ENCODE measurements around the gene IZUMO4.
A peak's percentile ranks its signal among the peaks of the same experiment; 100 is the strongest.

Gene IZUMO4

GRCh38 chr19:2096034-2096479 lies 658 bp upstream of the IZUMO4 start, which contains the start of gene MOB3A:
TSS of gene MOB3A (minus strand) at chr19:2096326. CDS start at chr19:2078560, 17,766 bp downstream.
- peak within 1 kb of the TSS; percentile 89 for H3K9ac ChIP-seq (ENCODE audit: low read length)
- H3F3A ChIP-seq (ENCODE audit: insufficient read depth, low read length) = peaks cover 30% of the 10 kb centered on the region
- H3K4me1 ChIP-seq (ENCODE audit: low read length) = peaks cover 23% of the 10 kb centered on the region
- peak within 1 kb of the TSS; percentile 70 for H2AFZ ChIP-seq (ENCODE audit: low read length)
- 0 out of 2 replicates have a peak, but pooled peaks cover 4% of the 10 kb centered on the region for H3K36me3 ChIP-seq (replicated peaks; ENCODE audit: insufficient read depth, low read length)
- peak within 1 kb of the TSS; percentile 80 for H3K4me3 ChIP-seq (ENCODE audit: low read length)
- no peaks in the 10 kb centered on the region for H3K9me3 ChIP-seq (replicated peaks; ENCODE audit: insufficient read depth, low read length)
- no peaks in the 10 kb centered on the region for H4K20me1 ChIP-seq (ENCODE audit: insufficient read depth, low read length)
- peaks cover 61% of the 10 kb centered on the region for H3K79me2 ChIP-seq (ENCODE audit: low read length)
- peak within 1 kb of the TSS; percentile 86 for H3K4me2 ChIP-seq (ENCODE audit: low read depth, low read length)
- H3K27me3 ChIP-seq (replicated peaks; ENCODE audit: insufficient read depth, low read length) = no peaks in the 10 kb centered on the region
- no peaks in the 10 kb centered on the region for H3K9me2 ChIP-seq (replicated peaks; ENCODE audit: insufficient read depth, low read length)
- DNase-seq = peak; percentile 92
- peak within 1 kb of the TSS; percentile 92 for H3K27ac ChIP-seq (ENCODE audit: low read length)
- peak; percentile 50 for TF ChIP-seq CTCF (IDR thresholded peaks at IDR 0.05; ENCODE audit: low read length)
- no peak for TF ChIP-seq EZH2phosphoT487 (IDR thresholded peaks at IDR 0.05; ENCODE audit: low read length)

- Histone ChIP-seq H3K27me3 (replicated peaks; ENCODE audit: insufficient read depth, low read length) (no peaks in the 10 kb centered on the region), H3K9me2 (replicated peaks; ENCODE audit: insufficient read depth, low read length) (no peaks in the 10 kb centered on the region), H3K4me2 (ENCODE audit: low read depth, low read length) (peak overlapping the region; percentile 86), H3K36me3 (replicated peaks; ENCODE audit: insufficient read depth, low read length) (0 out of 2 replicates have a peak, but pooled peaks cover 11% of the 10 kb centered on the region), H3K9ac (ENCODE audit: low read length) (peak overlapping the region; percentile 63), H3K4me1 (ENCODE audit: low read length) (peaks cover 21% of the 10 kb centered on the region), H3K4me3 (ENCODE audit: low read length) (peak overlapping the region; percentile 65), H2AFZ (ENCODE audit: low read length) (peak overlapping the region; percentile 51), H3K9me3 (replicated peaks; ENCODE audit: insufficient read depth, low read length) (no peaks in the 10 kb centered on the region), H3K27ac (ENCODE audit: low read length) (peak overlapping the region; percentile 85), H4K20me1 (ENCODE audit: insufficient read depth, low read length) (no peaks in the 10 kb centered on the region), H3F3A (ENCODE audit: insufficient read depth, low read length) (peaks cover 29% of the 10 kb centered on the region), H3K79me2 (ENCODE audit: low read length) (peaks cover 62% of the 10 kb centered on the region)
- TF ChIP-seq EZH2phosphoT487 (IDR thresholded peaks at IDR 0.05; ENCODE audit: low read length) (no peak), CTCF (IDR thresholded peaks at IDR 0.05; ENCODE audit: low read length) (no peak), EZH2 (optimal IDR thresholded peaks at IDR 0.05; ENCODE audit: low read depth, low read length) (no peak)
- peak; percentile 84 for DNase-seq
Measured at GRCh38 chr19:2097203-2097885, 629 bp downstream of the IZUMO4 start.

- TF ChIP-seq CTCF (IDR thresholded peaks at IDR 0.05; ENCODE audit: low read length) = no peak
- H3K4me3 ChIP-seq (ENCODE audit: low read length) = peak overlapping the region; percentile 65
- peak overlapping the region; percentile 63; the same call in 1 of the 2 replicates for H3K9ac ChIP-seq (ENCODE audit: low read length)
- H3K27me3 ChIP-seq (replicated peaks; ENCODE audit: insufficient read depth, low read length) = no peaks in the 10 kb centered on the region
- H3K36me3 ChIP-seq (replicated peaks; ENCODE audit: insufficient read depth, low read length) = 0 out of 2 replicates have a peak, but pooled peaks cover 11% of the 10 kb centered on the region
- peaks cover 58% of the 10 kb centered on the region for H3K79me2 ChIP-seq (ENCODE audit: low read length)
- peaks cover 29% of the 10 kb centered on the region for H3F3A ChIP-seq (ENCODE audit: insufficient read depth, low read length)
- peak overlapping the region; percentile 86 for H3K4me2 ChIP-seq (ENCODE audit: low read depth, low read length)
- no peak overlapping the region for H2AFZ ChIP-seq (ENCODE audit: low read length)
- H4K20me1 ChIP-seq (ENCODE audit: insufficient read depth, low read length) = no peaks in the 10 kb centered on the region
- DNase-seq = no peak
- H3K9me3 ChIP-seq (replicated peaks; ENCODE audit: insufficient read depth, low read length) = no peaks in the 10 kb centered on the region
- H3K9me2 ChIP-seq (replicated peaks; ENCODE audit: insufficient read depth, low read length) = no peaks in the 10 kb centered on the region
- H3K27ac ChIP-seq (ENCODE audit: low read length) = peak overlapping the region; percentile 85
- peaks cover 21% of the 10 kb centered on the region for H3K4me1 ChIP-seq (ENCODE audit: low read length)
Measured at GRCh38 chr19:2097886-2098327, 1.2 kb downstream of the IZUMO4 start.
